PC-9 (cell line): ENCODE results near the gene NAA38. TPM values are rescaled to one million over a fixed set of nuclear protein-coding genes. Genes with fewer than 3 reads are reported as not detected.

ENCODE experiments used
- BruUV-seq: library from RNA; stranded (reverse); fragments of 400-500 nt; replicated peaks from 2 replicates; lab custom pipeline; 2021; lab: Mats Ljungman, UMichigan
- CTCF ChIA-PET: fragments of 300-600 bp; sonication (Branson Sonifier 250); formaldehyde crosslinking; loops from one replicate; lab custom pipeline; 2022; ENCODE audit warnings: antibody characterized with exemption; lab: Charles Lee
- POLR2A ChIA-PET: fragments of 300-600 bp; sonication (Branson Sonifier 250); formaldehyde crosslinking; loops from one replicate; lab custom pipeline; 2022; ENCODE audit warnings: antibody characterized with exemption; ENCODE audit not compliant: unreplicated experiment; lab: Charles Lee
- DNase-seq, 2 experiments: peaks; one replicate each; pipeline versions ENCODE4 v3.0.0 to v3.0.0-alpha.2; 2015 to 2022; ENCODE audit warnings: mixed read lengths in 1 of 2
- H2AFZ ChIP-seq: fragments of 200-600 bp; sonication (generic); 2 replicates; pipeline ENCODE4 v1.8.1; 2017; ENCODE audit warnings: antibody characterized with exemption
- H3F3A ChIP-seq: fragments of 200-600 bp; sonication (generic); 2 replicates; pipeline ENCODE4 v1.8.1; 2017; ENCODE audit warnings: antibody characterized with exemption, mild to moderate bottlenecking, low read depth; ENCODE audit not compliant: insufficient read depth
- H3K27ac ChIP-seq: fragments of 200-600 bp; sonication (generic); 2 replicates; pipeline ENCODE4 v1.6.1; 2016; ENCODE audit warnings: mixed run types
- H3K27me3 ChIP-seq: fragments of 200-600 bp; sonication (generic); 2 replicates; pipeline ENCODE4 v1.6.1; 2016; ENCODE audit warnings: low read depth, mixed run types; ENCODE audit not compliant: insufficient read depth
- H3K36me3 ChIP-seq: fragments of 200-600 bp; sonication (generic); 2 replicates; pipeline ENCODE4 v1.6.1; 2016; ENCODE audit warnings: low read depth, mixed run types
- H3K4me1 ChIP-seq: fragments of 200-600 bp; sonication (generic); replicated peaks from 2 replicates; pipeline ENCODE4 v1.6.1; 2016; ENCODE audit warnings: mixed run types; ENCODE audit not compliant: insufficient read depth
- H3K4me2 ChIP-seq: fragments of 200-600 bp; sonication (generic); 2 replicates; pipeline ENCODE4 v1.6.1; 2017; ENCODE audit warnings: mixed run types
- H3K4me3 ChIP-seq: fragments of 200-600 bp; sonication (generic); 2 replicates; pipeline ENCODE4 v1.6.1; 2016; ENCODE audit warnings: mixed run types
- H3K79me2 ChIP-seq: fragments of 200-600 bp; sonication (generic); 2 replicates; pipeline ENCODE4 v1.6.1; 2017; ENCODE audit warnings: low read depth, mixed run types
- H3K9me2 ChIP-seq: fragments of 200-600 bp; sonication (generic); 2 replicates; pipeline ENCODE4 v1.8.1; 2017; ENCODE audit warnings: mild to moderate bottlenecking; ENCODE audit not compliant: insufficient read depth
- H3K9me3 ChIP-seq: fragments of 200-600 bp; sonication (generic); 2 replicates; pipeline ENCODE4 v1.8.1; 2016; ENCODE audit warnings: low read depth; ENCODE audit not compliant: insufficient read depth
- H4K20me1 ChIP-seq: fragments of 200-600 bp; sonication (generic); 2 replicates; pipeline ENCODE4 v1.8.1; 2017; ENCODE audit not compliant: insufficient read depth
- EZH2 ChIP-seq: fragments of 200-600 bp; sonication (generic); IDR thresholded peaks from 2 replicates; pipeline ENCODE4 v1.8.0; 2017; ENCODE audit warnings: antibody characterized with exemption, low read depth
- intact Hi-C: fragments of 100-400 bp; cut with micrococcal nuclease; formaldehyde crosslinking; loops from one replicate; pipeline ENCODE4 v1.10.0; 2022; ENCODE audit not compliant: unreplicated experiment
- total RNA-seq: library from RNA; stranded (reverse); gene quantifications from 2 replicates; pipeline ENCODE4 v1.2.3, GENCODE V29; 2021
- TF ChIP-seq, protein P1 (sequence below): fragments of 200-600 bp; sonication (generic); conservative IDR thresholded peaks from 2 replicates; pipeline ENCODE4 v1.6.1; 2017; ENCODE audit warnings: mixed run types, antibody characterized with exemption, mild to moderate bottlenecking, moderate library complexity

Gene NAA38
- total RNA-seq, 1 experiment from 2014 or later = 159 TPM

DNA sequence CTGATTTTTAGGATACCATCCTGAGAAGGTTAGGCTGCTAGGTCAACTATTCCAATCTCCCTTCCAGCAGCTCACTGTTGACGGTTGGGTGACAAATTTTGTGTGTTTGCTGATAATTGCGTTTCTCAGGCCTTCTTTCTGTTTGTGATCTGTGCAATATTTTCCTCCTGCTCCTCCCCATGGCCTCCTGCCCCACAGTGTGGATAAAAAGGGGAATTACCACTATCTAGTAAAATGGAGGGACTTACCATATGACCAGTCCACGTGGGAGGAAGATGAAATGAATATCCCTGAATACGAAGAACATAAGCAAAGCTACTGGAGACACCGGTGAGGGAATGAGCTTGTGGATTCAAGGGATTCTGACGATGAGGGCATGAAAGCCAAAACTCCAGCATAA, 40.4 kb upstream of the NAA38 start:
- DNase-seq = no peak
- H3K4me2 ChIP-seq = no peak overlapping the region
- no peak overlapping the region for H2AFZ ChIP-seq
- no peaks in the 10 kb centered on the region for H3K36me3 ChIP-seq
- TF ChIP-seq EZH2 = no peak
- TF ChIP-seq, protein P1, sequence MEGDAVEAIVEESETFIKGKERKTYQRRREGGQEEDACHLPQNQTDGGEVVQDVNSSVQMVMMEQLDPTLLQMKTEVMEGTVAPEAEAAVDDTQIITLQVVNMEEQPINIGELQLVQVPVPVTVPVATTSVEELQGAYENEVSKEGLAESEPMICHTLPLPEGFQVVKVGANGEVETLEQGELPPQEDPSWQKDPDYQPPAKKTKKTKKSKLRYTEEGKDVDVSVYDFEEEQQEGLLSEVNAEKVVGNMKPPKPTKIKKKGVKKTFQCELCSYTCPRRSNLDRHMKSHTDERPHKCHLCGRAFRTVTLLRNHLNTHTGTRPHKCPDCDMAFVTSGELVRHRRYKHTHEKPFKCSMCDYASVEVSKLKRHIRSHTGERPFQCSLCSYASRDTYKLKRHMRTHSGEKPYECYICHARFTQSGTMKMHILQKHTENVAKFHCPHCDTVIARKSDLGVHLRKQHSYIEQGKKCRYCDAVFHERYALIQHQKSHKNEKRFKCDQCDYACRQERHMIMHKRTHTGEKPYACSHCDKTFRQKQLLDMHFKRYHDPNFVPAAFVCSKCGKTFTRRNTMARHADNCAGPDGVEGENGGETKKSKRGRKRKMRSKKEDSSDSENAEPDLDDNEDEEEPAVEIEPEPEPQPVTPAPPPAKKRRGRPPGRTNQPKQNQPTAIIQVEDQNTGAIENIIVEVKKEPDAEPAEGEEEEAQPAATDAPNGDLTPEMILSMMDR = peak; percentile 57
- H3F3A ChIP-seq = no peaks in the 10 kb centered on the region
- POLR2A ChIA-PET = no interaction called here
- H3K27ac ChIP-seq = no peak overlapping the region
- CTCF ChIA-PET = interaction anchor here (0.6 to 1.0 kb wide), 3 partner anchors 15 to 72 kb away, joined by 3 to 4 read pairs (median 3); no protein-coding TSS in a partner anchor
- no peaks in the 10 kb centered on the region for H3K79me2 ChIP-seq
- H3K4me3 ChIP-seq = no peak overlapping the region
- H3K27me3 ChIP-seq = no peaks in the 10 kb centered on the region
- H3K9me2 ChIP-seq = no peaks in the 10 kb centered on the region
- no peaks in the 10 kb centered on the region for H4K20me1 ChIP-seq
- no peaks in the 10 kb centered on the region for H3K9me3 ChIP-seq
- no TSS peak for BruUV-seq
- no peaks in the 10 kb centered on the region for H3K4me1 ChIP-seq
- intact Hi-C loops = loop anchor here (2.0 kb wide), 1 partner anchor 35 kb away; no protein-coding TSS in a partner anchor

DNA sequence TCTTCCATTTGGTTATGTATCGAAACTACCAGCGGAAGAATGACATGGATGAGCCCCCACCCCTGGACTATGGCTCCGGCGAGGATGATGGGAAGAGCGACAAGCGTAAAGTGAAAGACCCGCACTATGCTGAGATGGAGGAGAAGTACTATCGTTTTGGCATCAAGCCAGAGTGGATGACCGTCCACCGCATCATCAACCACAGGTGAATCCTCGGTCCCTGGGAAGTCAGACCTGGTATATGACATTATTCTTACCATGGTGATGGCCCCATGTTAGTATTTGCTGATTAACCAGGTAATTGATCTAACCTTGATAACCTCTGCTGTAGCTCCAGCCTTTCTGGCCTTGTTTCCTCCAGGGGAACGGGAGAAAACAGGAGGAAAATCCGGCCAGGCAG, 39.7 kb upstream of the NAA38 start:
- POLR2A ChIA-PET = no interaction called here

DNA sequence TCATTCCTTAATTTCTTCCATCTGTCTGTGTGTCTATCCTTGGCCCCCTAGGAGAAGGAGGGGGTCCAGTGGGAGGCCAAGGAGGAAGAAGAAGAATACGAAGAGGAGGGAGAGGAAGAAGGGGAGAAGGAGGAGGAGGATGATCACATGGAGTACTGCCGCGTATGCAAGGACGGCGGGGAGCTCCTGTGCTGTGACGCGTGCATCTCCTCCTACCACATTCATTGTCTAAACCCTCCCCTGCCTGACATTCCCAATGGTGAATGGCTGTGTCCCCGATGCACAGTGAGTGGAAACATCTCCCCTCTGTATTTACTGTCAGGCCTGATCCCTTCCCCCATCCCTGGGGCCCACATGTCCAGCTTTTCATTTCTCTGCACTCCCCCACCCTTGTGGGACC, 37.5 kb upstream of the NAA38 start:
- no peaks in the 10 kb centered on the region for H4K20me1 ChIP-seq
- no peak overlapping the region for H2AFZ ChIP-seq
- intact Hi-C loops = no loop called here
- no peaks in the 10 kb centered on the region; the same call in 1 of the 2 replicates for H3K36me3 ChIP-seq
- no peaks in the 10 kb centered on the region for H3F3A ChIP-seq
- no peak overlapping the region for H3K4me2 ChIP-seq
- peaks cover 7% of the 10 kb centered on the region for H3K79me2 ChIP-seq
- H3K4me1 ChIP-seq = peaks cover 2% of the 10 kb centered on the region; the same call in 1 of the 2 replicates
- no TSS peak for BruUV-seq
- ChIA-PET POLR2A (no interaction called here), CTCF (interaction anchor here (0.6 kb wide), 1 partner anchor 1354 kb away, joined by 3 read pairs; no protein-coding TSS in a partner anchor)
- no peaks in the 10 kb centered on the region for H3K9me3 ChIP-seq
- no peak overlapping the region for H3K27ac ChIP-seq
- no peak for DNase-seq
- TF ChIP-seq EZH2 = no peak
- TF ChIP-seq, protein P1 = no peak
- H3K27me3 ChIP-seq = no peaks in the 10 kb centered on the region
- no peak overlapping the region for H3K4me3 ChIP-seq
- H3K9me2 ChIP-seq = no peaks in the 10 kb centered on the region

More for the DNA sequence above, 39.7 kb upstream of the NAA38 start:
- H3K4me3 ChIP-seq = no peak overlapping the region
- no peaks in the 10 kb centered on the region for H3F3A ChIP-seq
- no peak for DNase-seq
- H3K36me3 ChIP-seq = no peaks in the 10 kb centered on the region
- H3K79me2 ChIP-seq = no peaks in the 10 kb centered on the region
- no peaks in the 10 kb centered on the region for H3K9me3 ChIP-seq
- no peak overlapping the region for H3K4me2 ChIP-seq
- H4K20me1 ChIP-seq = no peaks in the 10 kb centered on the region
- TF ChIP-seq, protein P1 = no peak
- TF ChIP-seq EZH2 = no peak
- intact Hi-C loops = loop anchor here (2.0 kb wide), 1 partner anchor 34 kb away; no protein-coding TSS in a partner anchor
- H3K27ac ChIP-seq = no peak overlapping the region
- no peaks in the 10 kb centered on the region for H3K27me3 ChIP-seq
- H2AFZ ChIP-seq = no peak overlapping the region
- H3K9me2 ChIP-seq = no peaks in the 10 kb centered on the region
- no TSS peak for BruUV-seq
- CTCF ChIA-PET = interaction anchor here (0.6 kb wide), 2 partner anchors 13 to 34 kb away, joined by 3 read pairs; no protein-coding TSS in a partner anchor
- no peaks in the 10 kb centered on the region for H3K4me1 ChIP-seq
